ENCODE data around the gene ACOT7.

Gene ACOT7

DNA sequence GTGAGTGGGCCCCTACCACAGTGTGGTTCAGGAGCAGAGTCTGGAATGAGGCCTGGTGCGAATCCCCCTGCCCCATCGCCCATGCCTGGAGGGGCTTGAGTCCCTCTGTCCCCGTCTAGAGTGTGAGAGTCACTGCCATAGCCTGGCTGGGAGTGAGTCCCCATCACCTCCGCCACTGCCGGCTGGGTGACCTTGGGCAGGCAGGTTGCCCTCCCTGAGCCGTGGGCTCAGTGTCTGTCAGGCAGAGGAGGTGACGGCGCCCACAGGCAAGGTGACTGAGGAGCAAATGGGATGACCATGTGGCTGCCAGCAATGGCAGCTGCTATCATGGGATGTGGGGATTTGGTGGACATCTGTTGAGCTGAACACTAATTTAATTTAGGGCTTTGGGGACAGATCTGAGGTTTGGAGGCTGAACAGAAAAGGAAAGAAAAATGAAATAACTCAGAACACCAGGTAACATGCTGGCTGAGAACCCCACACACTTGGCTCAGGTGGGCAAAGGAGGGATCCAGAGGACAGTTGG is 94.6 kb downstream of the ACOT7 start:
- H3K4me3 ChIP-seq (ENCODE audit: low read length): no peak overlapping the region
- no peaks in the 10 kb centered on the region for H3K9me3 ChIP-seq (replicated peaks; ENCODE audit: low read length)
- H3K27me3 ChIP-seq (ENCODE audit: control insufficient read depth, insufficient read depth, low read length): no peaks in the 10 kb centered on the region
- peaks cover 23% of the 10 kb centered on the region for H3K4me1 ChIP-seq (ENCODE audit: control insufficient read depth, insufficient read depth, low read length)
- H3K4me2 ChIP-seq (ENCODE audit: low read length): no peak overlapping the region
- no peak overlapping the region for H3K9ac ChIP-seq (ENCODE audit: low read depth, low read length)
- no peaks in the 10 kb centered on the region for H3K36me3 ChIP-seq (ENCODE audit: insufficient read depth, low read length)

DNA sequence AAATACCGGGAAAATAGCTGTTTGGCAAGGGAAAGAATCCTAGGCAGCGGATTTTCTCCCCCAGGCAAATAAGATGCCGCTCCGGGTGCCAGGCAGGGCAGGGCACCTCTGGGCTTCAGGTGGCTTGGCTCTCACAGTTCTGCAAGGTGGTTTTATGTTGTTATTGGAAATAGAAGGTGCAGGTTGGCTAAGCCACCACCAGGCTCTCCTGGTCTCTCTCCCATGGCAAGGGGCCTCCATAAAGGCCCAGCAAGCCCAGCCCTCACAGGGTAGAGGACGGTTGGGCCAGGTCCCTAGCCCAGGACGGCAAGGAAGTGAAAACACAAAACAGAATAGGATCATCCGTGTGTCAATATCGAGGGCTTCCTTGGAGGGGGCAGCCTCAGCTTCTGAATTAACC is 95.0 kb downstream of the ACOT7 start:
- H3K36me3 ChIP-seq (ENCODE audit: insufficient read depth, low read length): peaks cover 2% of the 10 kb centered on the region
- H3K27me3 ChIP-seq (ENCODE audit: control insufficient read depth, insufficient read depth, low read length): no peaks in the 10 kb centered on the region
- H3K4me3 ChIP-seq (ENCODE audit: low read length): no peak overlapping the region
- H3K9me3 ChIP-seq (replicated peaks; ENCODE audit: low read length): no peaks in the 10 kb centered on the region
- H3K9ac ChIP-seq (ENCODE audit: low read depth, low read length): no peak overlapping the region
- peaks cover 26% of the 10 kb centered on the region for H3K4me1 ChIP-seq (ENCODE audit: control insufficient read depth, insufficient read depth, low read length)
- no peak overlapping the region for H3K4me2 ChIP-seq (ENCODE audit: low read length)

DNA sequence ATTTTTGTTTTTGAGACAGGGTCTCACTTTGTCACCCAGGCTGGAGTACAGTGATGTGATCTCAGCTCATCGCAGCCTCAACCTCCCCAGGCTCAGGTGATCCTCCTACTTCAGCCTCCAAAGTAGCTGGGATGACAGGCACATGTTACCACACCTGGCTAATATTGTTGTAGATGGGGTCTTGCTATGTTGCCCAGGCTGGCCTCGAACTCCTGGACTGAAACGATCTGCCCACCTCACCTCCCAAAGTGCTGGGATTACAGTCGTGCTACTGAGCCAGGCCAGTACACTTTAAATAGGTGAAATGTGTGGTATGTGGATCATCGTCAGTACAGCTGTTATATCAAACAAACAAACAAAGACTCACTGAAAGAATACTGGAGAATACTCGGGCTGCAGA is 97.7 kb downstream of the ACOT7 start:
- no peak overlapping the region for H3K9ac ChIP-seq (ENCODE audit: low read depth, low read length)
- H3K27me3 ChIP-seq (ENCODE audit: control insufficient read depth, insufficient read depth, low read length): no peaks in the 10 kb centered on the region
- H3K4me3 ChIP-seq (ENCODE audit: low read length): no peak overlapping the region
- H3K9me3 ChIP-seq (replicated peaks; ENCODE audit: low read length): no peaks in the 10 kb centered on the region
- H3K36me3 ChIP-seq (ENCODE audit: insufficient read depth, low read length): peaks cover 6% of the 10 kb centered on the region
- H3K4me1 ChIP-seq (ENCODE audit: control insufficient read depth, insufficient read depth, low read length): peaks cover 26% of the 10 kb centered on the region
- H3K4me2 ChIP-seq (ENCODE audit: low read length): no peak overlapping the region

DNA sequence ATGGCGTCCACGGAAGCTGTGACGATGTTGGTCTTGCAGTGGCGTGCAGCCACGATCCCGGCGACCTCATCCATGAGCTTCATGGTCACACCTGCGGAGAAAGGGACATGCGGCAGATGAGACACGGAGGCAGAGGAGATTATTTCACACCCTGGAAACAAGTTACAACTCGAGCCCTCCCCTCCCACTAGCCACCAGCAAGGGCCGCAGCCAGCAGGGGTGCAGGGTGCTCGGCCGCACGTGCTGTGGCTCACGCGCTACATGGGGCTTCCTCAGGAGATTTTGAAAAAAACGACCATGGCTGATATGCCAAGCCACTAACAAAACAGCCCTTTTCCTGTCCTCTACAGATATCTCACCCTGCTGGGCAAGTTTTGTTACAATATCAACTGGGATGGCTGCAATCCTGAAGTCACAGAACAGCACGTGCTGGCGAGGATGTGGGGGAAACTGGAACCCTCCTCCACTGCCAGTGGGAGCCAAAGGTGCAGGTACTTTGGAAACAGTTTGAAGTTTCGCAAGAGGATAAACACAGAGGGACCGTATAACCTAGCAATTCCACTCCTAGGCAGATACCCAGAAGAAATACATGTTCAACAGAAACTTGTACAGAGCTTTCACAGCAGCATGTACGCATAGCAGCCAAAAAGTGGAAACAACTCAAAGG is 98.5 kb downstream of the ACOT7 start:
- H3K4me3 ChIP-seq (ENCODE audit: low read length): no peak overlapping the region
- peaks cover 6% of the 10 kb centered on the region for H3K36me3 ChIP-seq (ENCODE audit: insufficient read depth, low read length)
- H3K9me3 ChIP-seq (replicated peaks; ENCODE audit: low read length): no peaks in the 10 kb centered on the region
- no peaks in the 10 kb centered on the region for H3K27me3 ChIP-seq (ENCODE audit: control insufficient read depth, insufficient read depth, low read length)
- H3K9ac ChIP-seq (ENCODE audit: low read depth, low read length): no peak overlapping the region
- H3K4me1 ChIP-seq (ENCODE audit: control insufficient read depth, insufficient read depth, low read length): peaks cover 21% of the 10 kb centered on the region
- no peak overlapping the region for H3K4me2 ChIP-seq (ENCODE audit: low read length)

DNA sequence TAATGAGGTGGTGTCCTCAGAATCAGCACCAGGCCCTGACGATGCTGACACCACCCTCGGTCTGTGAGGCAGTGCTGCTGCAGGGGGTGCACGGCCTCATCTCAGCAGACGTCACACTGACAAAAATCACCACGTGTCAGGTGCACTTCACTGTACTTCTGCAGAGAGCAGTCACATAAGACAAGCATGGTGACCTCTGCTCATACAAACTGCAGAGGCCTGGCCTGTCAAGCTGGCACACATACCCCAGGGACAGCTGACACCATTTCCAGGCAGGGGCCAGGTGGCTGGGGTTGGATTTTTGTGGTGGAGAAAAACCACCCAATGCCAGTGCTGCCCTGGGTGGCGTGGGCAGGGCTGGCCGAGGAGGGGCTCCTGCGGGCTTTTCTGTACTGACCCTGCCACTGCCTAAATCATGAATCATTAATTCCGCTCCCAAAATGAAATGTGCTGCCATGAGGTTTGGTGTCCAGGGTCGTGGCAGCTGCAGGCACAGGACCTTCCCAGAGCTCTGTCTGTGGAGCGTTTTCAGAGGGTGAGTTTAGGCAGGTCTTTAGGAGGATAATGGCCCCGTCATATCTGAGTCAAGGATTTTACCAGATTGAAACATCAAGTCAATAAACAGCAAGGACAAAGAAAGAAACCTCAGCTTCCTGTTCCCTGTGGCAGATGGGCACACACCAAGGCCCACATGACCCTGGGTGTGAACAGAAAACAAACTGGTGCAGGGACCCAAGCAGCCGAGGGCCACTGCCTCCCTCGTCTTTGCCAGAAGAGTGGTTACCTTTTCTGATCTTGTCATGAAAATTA is 99.3 kb downstream of the ACOT7 start:
- Histone ChIP-seq H3K4me2 (ENCODE audit: low read length) (no peak overlapping the region), H3K4me1 (ENCODE audit: control insufficient read depth, insufficient read depth, low read length) (peaks cover 16% of the 10 kb centered on the region), H3K36me3 (ENCODE audit: insufficient read depth, low read length) (peaks cover 6% of the 10 kb centered on the region), H3K27me3 (ENCODE audit: control insufficient read depth, insufficient read depth, low read length) (no peaks in the 10 kb centered on the region), H3K9me3 (replicated peaks; ENCODE audit: low read length) (no peaks in the 10 kb centered on the region), H3K9ac (ENCODE audit: low read depth, low read length) (no peak overlapping the region), H3K4me3 (ENCODE audit: low read length) (no peak overlapping the region)

DNA sequence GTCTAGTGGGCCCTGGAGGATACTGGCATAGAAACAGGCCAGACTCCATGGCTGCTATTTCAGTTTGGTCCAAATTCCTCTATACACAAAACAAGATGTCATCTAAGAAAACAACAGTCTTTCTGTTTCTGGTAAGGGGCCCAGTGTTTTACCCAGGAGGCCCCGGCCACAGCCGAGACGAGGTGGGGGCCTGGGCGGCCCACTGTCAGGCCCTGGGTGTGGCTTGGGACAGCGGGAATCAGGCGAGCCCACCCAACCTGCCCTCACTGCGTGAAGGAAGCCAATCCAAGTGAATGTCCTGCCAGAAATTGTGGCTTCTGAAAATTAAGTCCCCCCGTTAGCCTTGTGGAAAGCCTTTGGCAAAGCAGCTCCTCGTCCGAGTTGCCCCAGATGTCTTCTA is 101.5 kb downstream of the ACOT7 start:
- Histone ChIP-seq H3K4me3 (ENCODE audit: low read length) (no peak overlapping the region), H3K36me3 (ENCODE audit: insufficient read depth, low read length) (peaks cover 8% of the 10 kb centered on the region), H3K4me1 (ENCODE audit: control insufficient read depth, insufficient read depth, low read length) (peaks cover 16% of the 10 kb centered on the region), H3K9ac (ENCODE audit: low read depth, low read length) (no peak overlapping the region), H3K4me2 (ENCODE audit: low read length) (no peak overlapping the region), H3K27me3 (ENCODE audit: control insufficient read depth, insufficient read depth, low read length) (no peaks in the 10 kb centered on the region), H3K9me3 (replicated peaks; ENCODE audit: low read length) (no peaks in the 10 kb centered on the region)

DNA sequence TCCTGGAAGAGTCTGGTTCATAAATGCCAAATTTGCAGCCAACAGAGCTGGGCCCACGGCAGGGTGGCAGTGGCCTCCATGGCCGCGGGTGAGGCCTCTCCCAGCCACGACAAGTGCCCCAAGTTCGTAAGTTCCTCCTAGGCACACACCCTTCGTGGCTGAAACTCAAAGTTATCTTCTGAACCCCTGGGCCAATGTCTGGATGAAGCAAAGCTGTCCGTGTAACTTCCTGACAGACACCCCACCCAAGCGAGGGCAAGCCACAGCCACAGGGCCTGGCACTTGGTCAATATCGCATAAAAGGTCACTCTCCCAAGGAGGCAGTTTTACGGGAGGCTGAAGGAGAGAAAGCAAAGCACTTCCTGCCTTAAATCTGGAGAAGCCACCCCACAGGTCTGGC is 104.9 kb downstream of the ACOT7 start:
- Histone ChIP-seq H3K9me3 (replicated peaks; ENCODE audit: low read length) (no peaks in the 10 kb centered on the region), H3K4me3 (ENCODE audit: low read length) (no peak overlapping the region), H3K4me1 (ENCODE audit: control insufficient read depth, insufficient read depth, low read length) (no peaks in the 10 kb centered on the region), H3K27me3 (ENCODE audit: control insufficient read depth, insufficient read depth, low read length) (no peaks in the 10 kb centered on the region), H3K4me2 (ENCODE audit: low read length) (no peak overlapping the region), H3K36me3 (ENCODE audit: insufficient read depth, low read length) (peaks cover 15% of the 10 kb centered on the region), H3K9ac (ENCODE audit: low read depth, low read length) (no peak overlapping the region)

DNA sequence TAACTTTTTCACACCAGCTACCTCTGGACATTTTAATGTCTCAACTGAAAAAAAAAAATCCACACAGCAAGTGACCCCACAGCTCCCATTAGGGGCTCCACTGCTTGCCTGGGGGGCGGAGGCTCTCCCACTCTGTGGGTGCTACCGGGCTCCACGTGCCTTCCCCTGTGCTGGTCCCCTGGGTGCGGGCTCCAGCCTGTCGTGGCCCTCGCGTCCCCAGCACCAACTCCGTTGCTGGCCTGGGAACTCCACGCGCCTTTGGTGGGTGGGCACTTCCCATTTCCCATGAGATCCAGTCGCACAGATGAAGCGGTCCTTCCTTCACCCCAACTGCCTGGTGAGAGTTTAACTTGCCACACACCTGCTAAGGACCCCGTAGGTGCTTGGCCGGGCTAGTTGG is 105.5 kb downstream of the ACOT7 start:
- H3K9me3 ChIP-seq (replicated peaks; ENCODE audit: low read length): no peaks in the 10 kb centered on the region
- H3K4me1 ChIP-seq (ENCODE audit: control insufficient read depth, insufficient read depth, low read length): no peaks in the 10 kb centered on the region
- H3K36me3 ChIP-seq (ENCODE audit: insufficient read depth, low read length): peaks cover 10% of the 10 kb centered on the region
- no peak overlapping the region for H3K9ac ChIP-seq (ENCODE audit: low read depth, low read length)
- no peak overlapping the region for H3K4me2 ChIP-seq (ENCODE audit: low read length)
- no peak overlapping the region for H3K4me3 ChIP-seq (ENCODE audit: low read length)
- H3K27me3 ChIP-seq (ENCODE audit: control insufficient read depth, insufficient read depth, low read length): no peaks in the 10 kb centered on the region

DNA sequence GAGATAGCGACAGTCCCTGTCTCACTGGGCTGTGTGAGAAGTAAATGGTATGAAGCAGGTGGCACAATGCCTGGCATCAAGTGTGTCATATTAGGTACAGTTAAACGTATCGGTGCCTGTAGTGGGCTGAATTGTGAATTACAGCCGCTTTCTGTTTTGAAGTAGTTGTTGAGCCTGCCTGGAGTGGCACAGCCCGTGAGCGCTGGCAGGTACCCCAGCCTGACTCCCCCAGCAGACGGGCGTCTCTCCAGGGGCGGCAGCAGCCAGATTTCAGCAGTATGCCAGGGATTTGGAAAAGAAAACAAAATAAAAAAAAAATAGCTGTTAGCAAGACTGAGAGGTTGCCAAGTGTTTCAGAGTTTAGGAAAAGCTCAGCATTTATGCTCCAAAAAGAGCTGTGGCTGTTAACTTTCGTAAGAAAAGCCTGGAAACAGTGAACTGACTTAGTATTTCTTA is 106.1 kb downstream of the ACOT7 start:
- Histone ChIP-seq H3K9ac (ENCODE audit: low read depth, low read length) (no peak overlapping the region), H3K36me3 (ENCODE audit: insufficient read depth, low read length) (peaks cover 10% of the 10 kb centered on the region), H3K4me2 (ENCODE audit: low read length) (no peak overlapping the region), H3K4me3 (ENCODE audit: low read length) (no peak overlapping the region), H3K9me3 (replicated peaks; ENCODE audit: low read length) (no peaks in the 10 kb centered on the region), H3K4me1 (ENCODE audit: control insufficient read depth, insufficient read depth, low read length) (no peaks in the 10 kb centered on the region), H3K27me3 (ENCODE audit: control insufficient read depth, insufficient read depth, low read length) (no peaks in the 10 kb centered on the region)

DNA sequence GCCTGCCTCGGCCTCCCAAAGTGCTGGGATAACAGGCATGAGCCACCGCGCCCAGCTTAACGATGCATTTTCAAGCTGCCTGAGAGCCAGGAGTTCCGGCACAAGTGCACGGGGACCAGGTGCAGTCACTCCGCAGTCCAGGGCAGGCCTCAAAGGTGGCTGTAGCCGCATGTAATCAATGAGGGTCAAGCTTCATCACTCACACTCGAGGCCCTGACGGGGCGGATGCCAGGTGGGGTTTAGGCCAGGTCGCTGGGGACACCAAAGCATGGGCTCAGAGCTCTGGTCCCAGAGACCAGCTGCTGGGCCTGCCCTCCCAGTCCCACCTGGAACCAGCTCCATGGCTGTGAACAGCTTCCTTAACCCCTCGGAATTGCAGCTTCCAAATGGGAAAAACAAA is 106.5 kb downstream of the ACOT7 start:
- peaks cover 2% of the 10 kb centered on the region for H3K4me1 ChIP-seq (ENCODE audit: control insufficient read depth, insufficient read depth, low read length)
- H3K36me3 ChIP-seq (ENCODE audit: insufficient read depth, low read length): peaks cover 10% of the 10 kb centered on the region
- no peak overlapping the region for H3K4me2 ChIP-seq (ENCODE audit: low read length)
- H3K9me3 ChIP-seq (replicated peaks; ENCODE audit: low read length): no peaks in the 10 kb centered on the region
- no peak overlapping the region for H3K4me3 ChIP-seq (ENCODE audit: low read length)
- no peak overlapping the region for H3K9ac ChIP-seq (ENCODE audit: low read depth, low read length)
- no peaks in the 10 kb centered on the region for H3K27me3 ChIP-seq (ENCODE audit: control insufficient read depth, insufficient read depth, low read length)

DNA sequence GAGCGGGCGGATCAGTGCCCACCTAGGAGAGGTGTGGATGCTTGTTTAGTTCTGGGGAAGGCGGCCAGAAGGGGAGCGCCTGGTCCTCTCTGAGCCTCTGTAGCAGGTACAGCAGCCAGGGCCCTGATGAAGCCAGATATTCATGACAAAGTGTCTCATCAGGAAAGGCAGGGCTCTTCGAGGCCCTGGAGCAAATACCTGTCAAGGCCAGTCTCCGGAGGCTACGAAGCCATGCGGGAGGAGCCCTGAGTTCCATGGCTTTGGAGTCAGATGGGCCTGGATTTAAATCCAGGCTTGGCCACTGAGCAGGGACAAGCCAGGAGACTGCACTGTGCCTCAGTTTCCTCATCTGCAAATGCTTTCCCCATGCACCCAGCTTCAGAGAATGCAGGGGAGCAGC is 107.3 kb downstream of the ACOT7 start:
- no peak overlapping the region for H3K4me2 ChIP-seq (ENCODE audit: low read length)
- no peak overlapping the region for H3K9ac ChIP-seq (ENCODE audit: low read depth, low read length)
- peaks cover 10% of the 10 kb centered on the region for H3K36me3 ChIP-seq (ENCODE audit: insufficient read depth, low read length)

More for the DNA sequence above, 107.3 kb downstream of the ACOT7 start:
- Histone ChIP-seq H3K4me3 (ENCODE audit: low read length) (no peak overlapping the region), H3K27me3 (ENCODE audit: control insufficient read depth, insufficient read depth, low read length) (no peaks in the 10 kb centered on the region), H3K9me3 (replicated peaks; ENCODE audit: low read length) (no peaks in the 10 kb centered on the region), H3K4me1 (ENCODE audit: control insufficient read depth, insufficient read depth, low read length) (peaks cover 9% of the 10 kb centered on the region)

All from skeletal muscle satellite cell (primary cell).